Measurements from ENCODE around the gene ANXA9. TPM values are rescaled to one million over a fixed set of nuclear protein-coding genes. Genes with fewer than 3 reads are reported as not detected.

ANXA9 gene
- total RNA-seq, 2 donors from 2014 or later, result 0.19 TPM; not detected in 1

- no peak for DNase-seq (ENCODE audit: low spot score)
- intact Hi-C loops (cut with DNase I), result no loop called here
Measured at GRCh38 chr1:151032164-151032563, 50.1 kb downstream of the ANXA9 start.

DNA sequence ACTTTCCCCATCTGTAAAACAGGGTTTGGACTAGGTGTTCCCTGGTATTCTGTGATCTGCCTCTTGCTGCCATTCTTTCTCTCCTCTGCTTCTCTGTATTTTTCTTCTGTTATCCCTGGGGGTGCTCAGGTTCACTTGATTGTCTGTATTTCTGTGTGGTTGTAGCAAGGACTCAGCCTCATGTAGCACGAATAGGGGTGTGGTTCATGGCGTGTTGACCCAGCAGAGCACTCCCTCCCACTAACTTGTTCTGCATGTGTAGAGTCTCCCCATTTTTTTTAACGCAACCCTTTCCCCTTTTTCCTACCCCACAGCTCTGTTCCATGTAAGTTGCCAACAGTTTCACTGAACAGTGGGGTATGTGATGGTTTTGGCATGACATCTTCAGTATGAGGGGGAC lies 53.1 kb downstream of the ANXA9 start:
- DNase-seq (ENCODE audit: low spot score), result no peak
- intact Hi-C loops (cut with DNase I), result no loop called here

- no peak for DNase-seq (ENCODE audit: low spot score)
- intact Hi-C loops (cut with DNase I), result no loop called here
Measured at GRCh38 chr1:151036356-151036755, 54.3 kb downstream of the ANXA9 start, which contains the start of gene BNIPL. Gene BNIPL (plus strand): TSS chr1:151036586. CDS start chr1:151036726, 140 bp downstream.

GRCh38 chr1:151037032-151037431 lies 54.9 kb downstream of the ANXA9 start:
- intact Hi-C loops (cut with DNase I), result no loop called here
- DNase-seq (ENCODE audit: low spot score), result no peak

DNA sequence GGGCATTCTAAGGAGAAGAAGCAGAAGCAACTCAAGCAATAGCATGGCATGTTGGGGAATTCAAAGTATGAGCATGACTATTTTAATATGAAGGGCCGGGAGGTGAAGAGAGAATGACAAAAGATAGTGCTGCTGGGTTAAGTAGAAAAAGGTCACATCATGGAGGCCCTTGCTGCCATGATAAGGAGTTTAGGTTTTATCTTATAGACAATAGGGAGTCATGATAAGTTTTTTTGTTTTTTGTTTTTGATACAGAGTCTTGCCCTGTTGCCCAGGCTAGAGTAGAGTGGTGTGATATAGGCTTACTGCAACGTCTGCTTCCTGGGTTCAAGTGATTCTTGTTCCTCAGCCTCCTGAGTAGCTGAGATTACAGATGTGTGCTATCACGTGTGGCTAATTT lies 57.4 kb downstream of the ANXA9 start:
- DNase-seq (ENCODE audit: low spot score), result no peak
- intact Hi-C loops (cut with DNase I), result no loop called here

- intact Hi-C loops (cut with DNase I), result no loop called here
- no peak for DNase-seq (ENCODE audit: low spot score)
Measured at GRCh38 chr1:151043163-151043562, 61.1 kb downstream of the ANXA9 start.

Other genes with a start within 250 kb of the ANXA9 start
- gene CTSS, start 216.5 kb upstream of the ANXA9 start, total RNA-seq, result 10 to 100 TPM; 50.2 to 89.2 TPM
- 100 to 1,000 TPM; 136 to 183 TPM for gene CTSK, start 174.0 kb upstream of the ANXA9 start, total RNA-seq
- 10 to 100 TPM; 47.3 to 51.2 TPM for gene ARNT, start 105.7 kb upstream of the ANXA9 start, total RNA-seq
- gene CTXND2, start 95.2 kb upstream of the ANXA9 start, total RNA-seq, result not detected
- 10 to 100 TPM; 26.4 to 26.8 TPM for gene SETDB1, start 55.9 kb upstream of the ANXA9 start, total RNA-seq
- gene CERS2, start 7.5 kb upstream of the ANXA9 start, total RNA-seq, result 100 to 1,000 TPM; 112 to 133 TPM
- gene MINDY1, start 24.6 kb downstream of the ANXA9 start, total RNA-seq, result 10 to 100 TPM; 17.3 to 17.8 TPM
- gene PRUNE1, start 26.2 kb downstream of the ANXA9 start, total RNA-seq, result 10 to 100 TPM; 15.5 to 17.4 TPM
- gene BNIPL, start 54.3 kb downstream of the ANXA9 start, total RNA-seq, result under 1 TPM; 0.33 to 0.93 TPM
- 1 to 10 TPM; 3.3 to 4.6 TPM for gene C1orf56, start 65.5 kb downstream of the ANXA9 start, total RNA-seq
- gene CDC42SE1, start 77.3 kb downstream of the ANXA9 start, total RNA-seq, result 10 to 100 TPM; 65.7 to 68.2 TPM
- 1 to 10 TPM; 2.0 to 3.2 TPM for gene MLLT11, start 78.1 kb downstream of the ANXA9 start, total RNA-seq
- 10 to 100 TPM; 14.6 to 18.2 TPM for gene GABPB2, start 88.5 kb downstream of the ANXA9 start, total RNA-seq
- gene SEMA6C, start 164.3 kb downstream of the ANXA9 start, total RNA-seq, result 10 to 100 TPM in 1 of 2 donors, 1 to 10 TPM in 1; 6.9 to 10.1 TPM
- 1 to 10 TPM; 3.0 to 4.2 TPM for gene TNFAIP8L2, start 174.4 kb downstream of the ANXA9 start, total RNA-seq
- gene LYSMD1, start 183.6 kb downstream of the ANXA9 start, total RNA-seq, result 1 to 10 TPM; 6.6 to 7.0 TPM
- gene SCNM1, start 183.9 kb downstream of the ANXA9 start, total RNA-seq, result 10 to 100 TPM; 26.5 to 27.0 TPM
- under 1 TPM in 1 of 2 donors, not detected in 1; 0.88 TPM for gene TMOD4, start 193.7 kb downstream of the ANXA9 start, total RNA-seq
- 10 to 100 TPM; 28.4 to 38.5 TPM for gene VPS72, start 207.9 kb downstream of the ANXA9 start, total RNA-seq
- 10 to 100 TPM; 39.1 to 41.9 TPM for gene PIP5K1A, start 216.3 kb downstream of the ANXA9 start, total RNA-seq